Measurements from ENCODE around the gene METTL25. TPM values are rescaled to one million over a fixed set of nuclear protein-coding genes. Genes with fewer than 3 reads are reported as not detected.
"Not testable (repeated sequence)": the region's sequence is repeated elsewhere in the genome, so short reads cannot be mapped to it uniquely, and the experiment has no call there.

The METTL25 gene
- total RNA-seq, 1 experiment from 2014 or later, result 5.1 TPM

GRCh38 chr12:82359115-82359478 lies 768 bp downstream of the METTL25 start:
- ATAC-seq (0 out of 2 replicates have a peak, but pooled peaks have one; percentile 14), DNase-seq (no peak)
- peak overlapping the region; percentile 100 for H3K4me3 ChIP-seq (ENCODE audit: low read length)
- ChIA-PET CTCF (no interaction called here), POLR2A (ENCODE audit: unreplicated experiment) (no interaction called here)
- peak overlapping the region; percentile 97; the same call in 1 of the 2 replicates for H3K9ac ChIP-seq (ENCODE audit: low read length)
- H3K27ac ChIP-seq (ENCODE audit: low read length), result no peak overlapping the region
- peaks cover 16% of the 10 kb centered on the region for H3K4me1 ChIP-seq (ENCODE audit: insufficient read depth, low read length)
- BruUV-seq (replicated peaks), result TSS peak; percentile 48
- H3K79me2 ChIP-seq (ENCODE audit: low read length), result peaks cover 34% of the 10 kb centered on the region
- peak overlapping the region; percentile 95 for H3K4me2 ChIP-seq (ENCODE audit: low read length)
- no peaks in the 10 kb centered on the region for H4K20me1 ChIP-seq (ENCODE audit: low read length)
- peaks cover 19% of the 10 kb centered on the region for H3K36me3 ChIP-seq (ENCODE audit: low read depth, low read length)
- H3K9me2 ChIP-seq (replicated peaks; ENCODE audit: low read length), result no peaks in the 10 kb centered on the region
- H3K27me3 ChIP-seq (ENCODE audit: low read length), result no peaks in the 10 kb centered on the region
- TF ChIP-seq EZH2 (IDR thresholded peaks at IDR 0.05; ENCODE audit: low read length, unreplicated experiment), result no peak
- TF ChIP-seq EZH2phosphoT487 (IDR thresholded peaks at IDR 0.05; ENCODE audit: borderline replicate concordance, low read length), result no peak
- no peak for TF ChIP-seq CTCF (conservative IDR thresholded peaks at IDR 0.05; ENCODE audit: low read depth, low read length)
- H3F3A ChIP-seq (ENCODE audit: low read length, unreplicated experiment), result no peaks in the 10 kb centered on the region
- intact Hi-C loops (cut with micrococcal nuclease), result no loop called here
- peak overlapping the region; percentile 97 for H2AFZ ChIP-seq (ENCODE audit: low read length)
- peaks cover 4% of the 10 kb centered on the region; the same call in 1 of the 2 replicates for H3K9me3 ChIP-seq (ENCODE audit: low read length)

GRCh38 chr12:82360834-82361233 lies 2.5 kb downstream of the METTL25 start:
- H3K27ac ChIP-seq (ENCODE audit: low read length); intact Hi-C loops (cut with micrococcal nuclease); H4K20me1 ChIP-seq (ENCODE audit: low read length); H3K9me2 ChIP-seq (replicated peaks; ENCODE audit: low read length); ATAC-seq; H3K36me3 ChIP-seq (ENCODE audit: low read depth, low read length); H3K9ac ChIP-seq (ENCODE audit: low read length); DNase-seq; H3K27me3 ChIP-seq (ENCODE audit: low read length); BruUV-seq (replicated peaks); POLR2A ChIA-PET (ENCODE audit: unreplicated experiment); H3F3A ChIP-seq (ENCODE audit: low read length, unreplicated experiment); H2AFZ ChIP-seq (ENCODE audit: low read length); CTCF ChIA-PET; H3K4me3 ChIP-seq (ENCODE audit: low read length); H3K9me3 ChIP-seq (ENCODE audit: low read length); H3K4me2 ChIP-seq (ENCODE audit: low read length): not testable (repeated sequence)
- Histone ChIP-seq H3K79me2 (ENCODE audit: low read length) (peaks cover 29% of the 10 kb centered on the region), H3K4me1 (ENCODE audit: insufficient read depth, low read length) (peaks cover 16% of the 10 kb centered on the region)

GRCh38 chr12:82361461-82361915 lies 3.2 kb downstream of the METTL25 start:
- Histone ChIP-seq H3F3A (ENCODE audit: low read length, unreplicated experiment) (no peaks in the 10 kb centered on the region), H3K36me3 (ENCODE audit: low read depth, low read length) (peaks cover 2% of the 10 kb centered on the region), H3K9me3 (ENCODE audit: low read length) (peaks cover 4% of the 10 kb centered on the region; the same call in 1 of the 2 replicates), H3K9me2 (replicated peaks; ENCODE audit: low read length) (no peaks in the 10 kb centered on the region), H2AFZ (ENCODE audit: low read length) (no peak overlapping the region), H3K27ac (ENCODE audit: low read length) (no peak overlapping the region), H3K4me1 (ENCODE audit: insufficient read depth, low read length) (peaks cover 12% of the 10 kb centered on the region), H3K4me3 (ENCODE audit: low read length) (no peak overlapping the region), H3K4me2 (ENCODE audit: low read length) (no peak overlapping the region), H3K9ac (ENCODE audit: low read length) (no peak overlapping the region), H3K79me2 (ENCODE audit: low read length) (peaks cover 22% of the 10 kb centered on the region), H4K20me1 (ENCODE audit: low read length) (no peaks in the 10 kb centered on the region), H3K27me3 (ENCODE audit: low read length) (no peaks in the 10 kb centered on the region)
- no peak for DNase-seq
- BruUV-seq (replicated peaks), result no TSS peak
- TF ChIP-seq EZH2phosphoT487 (IDR thresholded peaks at IDR 0.05; ENCODE audit: borderline replicate concordance, low read length) (no peak), CTCF (conservative IDR thresholded peaks at IDR 0.05; ENCODE audit: low read depth, low read length) (no peak), EZH2 (IDR thresholded peaks at IDR 0.05; ENCODE audit: low read length, unreplicated experiment) (no peak)
- intact Hi-C loops (cut with micrococcal nuclease), result no loop called here
- CTCF ChIA-PET, result no interaction called here
- no peak for ATAC-seq
- POLR2A ChIA-PET (ENCODE audit: unreplicated experiment), result no interaction called here
